K562 (cell line): ENCODE results near the gene LPXN.

ENCODE experiments used
- ARHGAP35 ChIP-seq: fragments of 450-650 bp; IDR thresholded peaks from 2 replicates; pipeline ENCODE4 v1.6.1; 2018; ENCODE audit not compliant: partially characterized antibody
- BACH1 ChIP-seq: fragments of 200-800 bp; sonication (Bioruptor generic); IDR thresholded peaks from 2 replicates; pipeline ENCODE4 v1.6.1; 2016; ENCODE audit warnings: missing genetic modification characterization, missing compliant biosample characterization
- EZH2 ChIP-seq: IDR thresholded peaks from 2 replicates; pipeline ENCODE4 v1.6.1; 2012; ENCODE audit warnings: low read depth, mild to moderate bottlenecking, inconsistent platforms, low read length, borderline replicate concordance
- FOXM1 ChIP-seq, 2 experiments: fragments of 450-650 bp in 1 of 2; sonication (generic) in 1 of 2; formaldehyde crosslinking in 1 of 2; IDR thresholded peaks; 2 replicates each; pipeline versions ENCODE4 v1.6.1 to v1.9.0; 2017 to 2022; ENCODE audit warnings: low read depth in 2 of 2, mild to moderate bottlenecking in 2 of 2, missing genetic modification reagents in 1 of 2, moderate library complexity in 1 of 2
- MYC ChIP-seq, 2 experiments: fragments of 250-450 bp in 1 of 2; sonication (Bioruptor Pico) in 1 of 2; IDR thresholded peaks; 2 replicates each; pipeline versions ENCODE4 v1.5.1 to v1.6.1; 2012 to 2021; ENCODE audit warnings: low read depth in 2 of 2, borderline replicate concordance in 1 of 2, improper control_type of control experiment in 1 of 2, low read length in 1 of 2, mild to moderate bottlenecking in 1 of 2, moderate library complexity in 1 of 2
- POLR2AphosphoS5 ChIP-seq: IDR thresholded peaks from 2 replicates; pipeline ENCODE4 v1.6.1; 2011; ENCODE audit warnings: mild to moderate bottlenecking, low read depth, low read length, moderate library complexity; ENCODE audit not compliant: control insufficient read depth, insufficient read depth
- PTBP1 ChIP-seq: fragments of 200-400 bp; formaldehyde crosslinking; IDR thresholded peaks from 2 replicates; pipeline ENCODE4 v1.6.1; 2017; ENCODE audit warnings: low read depth, low read length
- TBP ChIP-seq: optimal IDR thresholded peaks from 2 replicates; pipeline ENCODE3; 2011; ENCODE audit warnings: low read depth, low read length, improper control_type of control experiment
- TF ChIP-seq, protein P1 (sequence below), 3 experiments: IDR thresholded peaks in 2 of 3; conservative IDR thresholded peaks in 1 of 3; 2 replicates each; pipeline ENCODE4 v1.5.1; 2011 to 2012; ENCODE audit warnings: low read length in 3 of 3, mild to moderate bottlenecking in 3 of 3, control low read depth in 2 of 3, improper control_type of control experiment in 1 of 3, inconsistent platforms in 1 of 3, low read depth in 1 of 3, mixed read lengths in 1 of 3, moderate library complexity in 1 of 3; ENCODE audit not compliant: insufficient read depth in 2 of 3
- TF ChIP-seq, protein P2 (sequence below): fragments of 250-450 bp; sonication (Bioruptor Pico); IDR thresholded peaks from 2 replicates; pipeline ENCODE4 v1.5.0; 2020; ENCODE audit warnings: mild to moderate bottlenecking, borderline replicate concordance
- TF ChIP-seq, protein P3 (sequence below): fragments of 250-450 bp; sonication (Bioruptor Pico); IDR thresholded peaks from 2 replicates; pipeline ENCODE4 v1.8.0; 2021; ENCODE audit warnings: moderate library complexity, mild to moderate bottlenecking, inconsistent platforms
- TF ChIP-seq, protein P4 (sequence below): fragments of 250-450 bp; sonication (Bioruptor Pico); IDR thresholded peaks from 2 replicates; pipeline ENCODE4 v1.4.0; 2020; ENCODE audit warnings: borderline replicate concordance
- TF ChIP-seq, protein P5 (sequence below): sonication (generic); formaldehyde crosslinking; IDR thresholded peaks from 2 replicates; pipeline ENCODE4 v1.8.1; 2023; ENCODE audit warnings: missing genetic modification reagents, mild to moderate bottlenecking, borderline replicate concordance

DNA sequence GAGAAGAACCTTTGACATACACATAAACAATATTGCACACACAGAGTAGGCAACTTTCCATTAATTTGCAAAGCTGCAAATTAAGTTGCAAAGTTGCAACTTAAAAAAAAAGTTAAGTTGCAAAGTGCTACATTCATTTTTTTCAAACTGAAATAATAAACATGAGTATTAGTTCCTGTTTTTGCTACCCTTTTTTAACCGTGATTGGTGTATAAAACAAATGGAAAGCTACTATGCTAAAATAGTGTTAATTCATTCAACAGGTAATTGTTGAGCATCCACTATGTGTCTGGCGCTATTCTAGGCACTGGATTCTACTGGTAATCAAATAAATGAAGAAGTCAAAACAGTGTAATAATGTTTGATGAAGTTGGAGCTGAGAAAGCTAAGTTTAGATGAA, 11.3 kb upstream of the LPXN start:
- no peak for TF ChIP-seq BACH1 (tag)
- TF ChIP-seq, protein P1, sequence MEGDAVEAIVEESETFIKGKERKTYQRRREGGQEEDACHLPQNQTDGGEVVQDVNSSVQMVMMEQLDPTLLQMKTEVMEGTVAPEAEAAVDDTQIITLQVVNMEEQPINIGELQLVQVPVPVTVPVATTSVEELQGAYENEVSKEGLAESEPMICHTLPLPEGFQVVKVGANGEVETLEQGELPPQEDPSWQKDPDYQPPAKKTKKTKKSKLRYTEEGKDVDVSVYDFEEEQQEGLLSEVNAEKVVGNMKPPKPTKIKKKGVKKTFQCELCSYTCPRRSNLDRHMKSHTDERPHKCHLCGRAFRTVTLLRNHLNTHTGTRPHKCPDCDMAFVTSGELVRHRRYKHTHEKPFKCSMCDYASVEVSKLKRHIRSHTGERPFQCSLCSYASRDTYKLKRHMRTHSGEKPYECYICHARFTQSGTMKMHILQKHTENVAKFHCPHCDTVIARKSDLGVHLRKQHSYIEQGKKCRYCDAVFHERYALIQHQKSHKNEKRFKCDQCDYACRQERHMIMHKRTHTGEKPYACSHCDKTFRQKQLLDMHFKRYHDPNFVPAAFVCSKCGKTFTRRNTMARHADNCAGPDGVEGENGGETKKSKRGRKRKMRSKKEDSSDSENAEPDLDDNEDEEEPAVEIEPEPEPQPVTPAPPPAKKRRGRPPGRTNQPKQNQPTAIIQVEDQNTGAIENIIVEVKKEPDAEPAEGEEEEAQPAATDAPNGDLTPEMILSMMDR (IDR thresholded peaks at IDR 0.05 in 2 of 3, conservative IDR thresholded peaks at IDR 0.05 in 1 of 3; ENCODE audit: insufficient read depth in 2 of 3, low read depth in 1 of 3, low read length in 3 of 3) = no peak
- no peak for TF ChIP-seq FOXM1 (IDR thresholded peaks at IDR 0.05; ENCODE audit: low read depth)
- no peak for TF ChIP-seq FOXM1 (CRISPR knock-in tag; IDR thresholded peaks at IDR 0.05; ENCODE audit: low read depth)
- TF ChIP-seq, protein P2, sequence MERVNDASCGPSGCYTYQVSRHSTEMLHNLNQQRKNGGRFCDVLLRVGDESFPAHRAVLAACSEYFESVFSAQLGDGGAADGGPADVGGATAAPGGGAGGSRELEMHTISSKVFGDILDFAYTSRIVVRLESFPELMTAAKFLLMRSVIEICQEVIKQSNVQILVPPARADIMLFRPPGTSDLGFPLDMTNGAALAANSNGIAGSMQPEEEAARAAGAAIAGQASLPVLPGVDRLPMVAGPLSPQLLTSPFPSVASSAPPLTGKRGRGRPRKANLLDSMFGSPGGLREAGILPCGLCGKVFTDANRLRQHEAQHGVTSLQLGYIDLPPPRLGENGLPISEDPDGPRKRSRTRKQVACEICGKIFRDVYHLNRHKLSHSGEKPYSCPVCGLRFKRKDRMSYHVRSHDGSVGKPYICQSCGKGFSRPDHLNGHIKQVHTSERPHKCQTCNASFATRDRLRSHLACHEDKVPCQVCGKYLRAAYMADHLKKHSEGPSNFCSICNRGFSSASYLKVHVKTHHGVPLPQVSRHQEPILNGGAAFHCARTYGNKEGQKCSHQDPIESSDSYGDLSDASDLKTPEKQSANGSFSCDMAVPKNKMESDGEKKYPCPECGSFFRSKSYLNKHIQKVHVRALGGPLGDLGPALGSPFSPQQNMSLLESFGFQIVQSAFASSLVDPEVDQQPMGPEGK (CRISPR knock-in tag) = no peak
- TF ChIP-seq EZH2 = no peak
- TF ChIP-seq, protein P3, sequence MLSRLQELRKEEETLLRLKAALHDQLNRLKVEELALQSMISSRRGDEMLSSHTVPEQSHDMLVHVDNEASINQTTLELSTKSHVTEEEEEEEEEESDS (CRISPR knock-in tag) = no peak
- TF ChIP-seq, protein P4, sequence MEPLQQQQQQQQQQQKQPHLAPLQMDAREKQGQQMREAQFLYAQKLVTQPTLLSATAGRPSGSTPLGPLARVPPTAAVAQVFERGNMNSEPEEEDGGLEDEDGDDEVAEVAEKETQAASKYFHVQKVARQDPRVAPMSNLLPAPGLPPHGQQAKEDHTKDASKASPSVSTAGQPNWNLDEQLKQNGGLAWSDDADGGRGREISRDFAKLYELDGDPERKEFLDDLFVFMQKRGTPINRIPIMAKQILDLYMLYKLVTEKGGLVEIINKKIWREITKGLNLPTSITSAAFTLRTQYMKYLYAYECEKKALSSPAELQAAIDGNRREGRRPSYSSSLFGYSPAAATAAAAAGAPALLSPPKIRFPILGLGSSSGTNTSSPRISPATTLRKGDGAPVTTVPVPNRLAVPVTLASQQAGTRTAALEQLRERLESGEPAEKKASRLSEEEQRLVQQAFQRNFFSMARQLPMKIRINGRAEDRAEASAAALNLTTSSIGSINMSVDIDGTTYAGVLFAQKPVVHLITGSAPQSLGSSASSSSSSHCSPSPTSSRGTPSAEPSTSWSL (CRISPR knock-in tag) = no peak
- TF ChIP-seq, protein P5, sequence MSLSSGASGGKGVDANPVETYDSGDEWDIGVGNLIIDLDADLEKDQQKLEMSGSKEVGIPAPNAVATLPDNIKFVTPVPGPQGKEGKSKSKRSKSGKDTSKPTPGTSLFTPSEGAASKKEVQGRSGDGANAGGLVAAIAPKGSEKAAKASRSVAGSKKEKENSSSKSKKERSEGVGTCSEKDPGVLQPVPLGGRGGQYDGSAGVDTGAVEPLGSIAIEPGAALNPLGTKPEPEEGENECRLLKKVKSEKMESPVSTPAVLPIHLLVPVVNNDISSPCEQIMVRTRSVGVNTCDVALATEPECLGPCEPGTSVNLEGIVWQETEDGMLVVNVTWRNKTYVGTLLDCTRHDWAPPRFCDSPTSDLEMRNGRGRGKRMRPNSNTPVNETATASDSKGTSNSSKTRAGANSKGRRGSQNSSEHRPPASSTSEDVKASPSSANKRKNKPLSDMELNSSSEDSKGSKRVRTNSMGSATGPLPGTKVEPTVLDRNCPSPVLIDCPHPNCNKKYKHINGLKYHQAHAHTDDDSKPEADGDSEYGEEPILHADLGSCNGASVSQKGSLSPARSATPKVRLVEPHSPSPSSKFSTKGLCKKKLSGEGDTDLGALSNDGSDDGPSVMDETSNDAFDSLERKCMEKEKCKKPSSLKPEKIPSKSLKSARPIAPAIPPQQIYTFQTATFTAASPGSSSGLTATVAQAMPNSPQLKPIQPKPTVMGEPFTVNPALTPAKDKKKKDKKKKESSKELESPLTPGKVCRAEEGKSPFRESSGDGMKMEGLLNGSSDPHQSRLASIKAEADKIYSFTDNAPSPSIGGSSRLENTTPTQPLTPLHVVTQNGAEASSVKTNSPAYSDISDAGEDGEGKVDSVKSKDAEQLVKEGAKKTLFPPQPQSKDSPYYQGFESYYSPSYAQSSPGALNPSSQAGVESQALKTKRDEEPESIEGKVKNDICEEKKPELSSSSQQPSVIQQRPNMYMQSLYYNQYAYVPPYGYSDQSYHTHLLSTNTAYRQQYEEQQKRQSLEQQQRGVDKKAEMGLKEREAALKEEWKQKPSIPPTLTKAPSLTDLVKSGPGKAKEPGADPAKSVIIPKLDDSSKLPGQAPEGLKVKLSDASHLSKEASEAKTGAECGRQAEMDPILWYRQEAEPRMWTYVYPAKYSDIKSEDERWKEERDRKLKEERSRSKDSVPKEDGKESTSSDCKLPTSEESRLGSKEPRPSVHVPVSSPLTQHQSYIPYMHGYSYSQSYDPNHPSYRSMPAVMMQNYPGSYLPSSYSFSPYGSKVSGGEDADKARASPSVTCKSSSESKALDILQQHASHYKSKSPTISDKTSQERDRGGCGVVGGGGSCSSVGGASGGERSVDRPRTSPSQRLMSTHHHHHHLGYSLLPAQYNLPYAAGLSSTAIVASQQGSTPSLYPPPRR (CRISPR knock-in tag) = no peak
- TF ChIP-seq MYC (IDR thresholded peaks at IDR 0.05; ENCODE audit: low read depth, low read length) = no peak
- TF ChIP-seq MYC (CRISPR knock-in tag; IDR thresholded peaks at IDR 0.05; ENCODE audit: borderline replicate concordance, low read depth) = no peak
- TF ChIP-seq PTBP1 = no peak
- TF ChIP-seq POLR2AphosphoS5 = no peak
- no peak for TF ChIP-seq ARHGAP35
- no peak for TF ChIP-seq TBP
